H1 (cell line): ENCODE results near the gene PLXDC2. TPM values are rescaled to one million over a fixed set of nuclear protein-coding genes. Genes with fewer than 3 reads are reported as not detected.

Experiments used
- CTCF ChIA-PET: fragments of 300-600 bp; sonication (Branson Sonifier 250); formaldehyde crosslinking; loops from one replicate; lab custom pipeline; 2021; ENCODE audit not compliant: partially characterized antibody; lab: Charles Lee
- POLR2A ChIA-PET: fragments of 300-600 bp; sonication (Branson Sonifier 250); formaldehyde crosslinking; loops from one replicate; lab custom pipeline; 2021; ENCODE audit warnings: inconsistent platforms; ENCODE audit not compliant: partially characterized antibody; lab: Charles Lee
- DNase-seq, 2 experiments: peaks; one replicate each; pipeline versions ENCODE4 v3.0.0 to v3.0.0-alpha.2; 2010 to 2022; ENCODE audit warnings: low spot score in 2 of 2, low read depth in 1 of 2, mixed read lengths in 1 of 2
- FAIRE-seq: peaks from 2 replicates; lab custom pipeline; 2011; peaks lifted over from hg19 to GRCh38; lab: Jason Lieb, UNC
- H2AFZ ChIP-seq: 2 replicates; pipeline ENCODE4 v1.8.1; 2012; ENCODE audit warnings: low read length, inconsistent platforms
- H2AK5ac ChIP-seq: 2 replicates; pipeline ENCODE4 v1.6.1; 2013; ENCODE audit warnings: low read depth, low read length
- H2BK120ac ChIP-seq: replicated peaks from 2 replicates; pipeline ENCODE3; 2013; ENCODE audit warnings: low read depth, low read length, inconsistent platforms
- H2BK12ac ChIP-seq: 2 replicates; pipeline ENCODE4 v1.6.1; 2013; ENCODE audit warnings: low read depth, low read length
- H2BK15ac ChIP-seq: 2 replicates; pipeline ENCODE4 v1.6.1; 2013; ENCODE audit warnings: low read length
- H2BK20ac ChIP-seq: 2 replicates; pipeline ENCODE4 v1.6.1; 2013; ENCODE audit warnings: low read length
- H2BK5ac ChIP-seq: 2 replicates; pipeline ENCODE4 v1.6.1; 2013; ENCODE audit warnings: low read depth, low read length
- H3K14ac ChIP-seq: 2 replicates; pipeline ENCODE4 v1.6.1; 2013; ENCODE audit warnings: inconsistent platforms; ENCODE audit not compliant: insufficient read length
- H3K18ac ChIP-seq: 2 replicates; pipeline ENCODE4 v1.6.1; 2013; ENCODE audit warnings: low read length; ENCODE audit errors: extremely low read depth
- H3K23ac ChIP-seq: 2 replicates; pipeline ENCODE4 v1.6.1; 2013; ENCODE audit warnings: inconsistent platforms; ENCODE audit not compliant: insufficient read length
- H3K23me2 ChIP-seq: 2 replicates; pipeline ENCODE4 v1.6.1; 2013; ENCODE audit warnings: low read depth, low read length
- H3K27ac ChIP-seq: 2 replicates; pipeline ENCODE4 v1.6.1; 2011; ENCODE audit warnings: low read depth, low read length, inconsistent platforms
- H3K27me3 ChIP-seq, 4 experiments: replicated peaks in 1 of 4; 1 replicate in 1 of 4; 2 replicates in 3 of 4; pipeline versions ENCODE4 v1.6.1 to v1.8.1; 2011 to 2013; ENCODE audit warnings: low read length in 3 of 4, mild to moderate bottlenecking in 3 of 4, inconsistent platforms in 2 of 4, mixed read lengths in 2 of 4, moderate library complexity in 1 of 4; ENCODE audit not compliant: control insufficient read depth in 3 of 4, insufficient read depth in 3 of 4; ENCODE audit errors: extremely low read depth in 1 of 4
- H3K36me3 ChIP-seq, 4 experiments: 2 replicates each; pipeline versions ENCODE4 v1.6.1 to v1.8.1; 2011 to 2013; ENCODE audit warnings: mild to moderate bottlenecking in 4 of 4, low read length in 3 of 4, moderate library complexity in 2 of 4, control low read depth in 1 of 4, inconsistent platforms in 1 of 4; ENCODE audit not compliant: insufficient read depth in 4 of 4, control insufficient read depth in 2 of 4
- H3K4ac ChIP-seq: replicated peaks from 2 replicates; pipeline ENCODE3; 2013; ENCODE audit warnings: low read length, low read depth, mixed read lengths, inconsistent platforms; ENCODE audit not compliant: insufficient read length
- H3K4me1 ChIP-seq, 4 experiments: replicated peaks in 1 of 4; 1 replicate in 1 of 4; 2 replicates in 3 of 4; pipeline versions ENCODE4 v1.6.1 to v1.8.1; 2011 to 2013; ENCODE audit warnings: low read length in 3 of 4, inconsistent platforms in 2 of 4, mixed read lengths in 1 of 4; ENCODE audit not compliant: insufficient read depth in 4 of 4, control insufficient read depth in 3 of 4
- H3K4me2 ChIP-seq, 2 experiments: 2 replicates each; pipeline versions ENCODE4 v1.6.1 to v1.8.1; 2011 to 2013; ENCODE audit warnings: low read depth in 2 of 2, low read length in 2 of 2, control low read depth in 1 of 2, inconsistent platforms in 1 of 2, mild to moderate bottlenecking in 1 of 2; ENCODE audit not compliant: insufficient read depth in 1 of 2
- H3K4me3 ChIP-seq, 4 experiments: fragments of 200-600, 300-600 bp in 1 of 4; sonication (generic), shearing (Covaris generic), sonication (Bioruptor Twin) in 1 of 4; 2 replicates each; pipeline versions ENCODE4 v1.5.1 to v1.8.1; 2011 to 2016; ENCODE audit warnings: low read length in 4 of 4, low read depth in 3 of 4, control low read depth in 2 of 4, inconsistent platforms in 2 of 4, mild to moderate bottlenecking in 2 of 4, mixed read lengths in 1 of 4, moderate library complexity in 1 of 4; ENCODE audit not compliant: insufficient read depth in 2 of 4; ENCODE audit errors: extremely low read depth in 1 of 4
- H3K56ac ChIP-seq: replicated peaks from 2 replicates; pipeline ENCODE3; 2013; ENCODE audit warnings: low read depth, mild to moderate bottlenecking, mixed read lengths, low read length, inconsistent platforms; ENCODE audit not compliant: insufficient read length
- H3K79me1 ChIP-seq: 2 replicates; pipeline ENCODE4 v1.6.1; 2013; ENCODE audit warnings: low read depth, low read length, control low read depth
- H3K79me2 ChIP-seq, 2 experiments: 2 replicates each; pipeline versions ENCODE4 v1.6.1 to v1.8.1; 2012 to 2013; ENCODE audit warnings: low read length in 2 of 2, mild to moderate bottlenecking in 2 of 2, inconsistent platforms in 1 of 2; ENCODE audit not compliant: insufficient read depth in 2 of 2, control insufficient read depth in 1 of 2
- H3K9ac ChIP-seq, 4 experiments: replicated peaks in 1 of 4; 1 replicate in 1 of 4; 2 replicates in 3 of 4; pipeline versions ENCODE4 v1.6.1 to v1.8.1; 2011 to 2013; ENCODE audit warnings: low read depth in 3 of 4, low read length in 3 of 4, control low read depth in 2 of 4, mild to moderate bottlenecking in 2 of 4, moderate library complexity in 2 of 4, inconsistent platforms in 1 of 4; ENCODE audit errors: extremely low read depth in 1 of 4
- H3K9me3 ChIP-seq, 2 experiments: 2 replicates each; pipeline versions ENCODE4 v1.6.1 to v1.8.1; 2012 to 2013; ENCODE audit warnings: mild to moderate bottlenecking in 2 of 2, moderate library complexity in 2 of 2, control low read depth in 1 of 2, inconsistent platforms in 1 of 2, low read depth in 1 of 2, low read length in 1 of 2, mixed read lengths in 1 of 2; ENCODE audit not compliant: insufficient read depth in 2 of 2
- H4K20me1 ChIP-seq, 2 experiments: replicated peaks in 1 of 2; 2 replicates each; pipeline versions ENCODE3 to v1.8.1; 2011 to 2013; ENCODE audit warnings: inconsistent platforms in 2 of 2, low read length in 2 of 2, mild to moderate bottlenecking in 1 of 2; ENCODE audit not compliant: insufficient read depth in 2 of 2, control insufficient read depth in 1 of 2
- H4K5ac ChIP-seq: 2 replicates; pipeline ENCODE4 v1.6.1; 2013; ENCODE audit warnings: low read length, low read depth, mixed read lengths, inconsistent platforms; ENCODE audit not compliant: insufficient read length
- H4K8ac ChIP-seq: 2 replicates; pipeline ENCODE4 v1.8.0; 2013; ENCODE audit warnings: mild to moderate bottlenecking, moderate library complexity, low read length, inconsistent platforms; ENCODE audit not compliant: insufficient read depth; ENCODE audit errors: extremely low read depth
- H4K91ac ChIP-seq: replicated peaks from 2 replicates; pipeline ENCODE3; 2013; ENCODE audit warnings: low read length, mixed read lengths, inconsistent platforms; ENCODE audit not compliant: insufficient read length
- EZH2 ChIP-seq: fragments of 200-600 bp; sonication (generic); IDR thresholded peaks from 2 replicates; pipeline ENCODE4 v1.7.1; 2012; ENCODE audit warnings: low read depth, mild to moderate bottlenecking, moderate library complexity, low read length, inconsistent platforms; ENCODE audit not compliant: severe bottlenecking
- WGBS, 2 experiments: shearing (Covaris generic) in 1 of 2; methylation state at CpG; one replicate each; pipeline versions ENCODE4 v1.1.6 to v1.1.7; 2013 to 2015; ENCODE audit warnings: low lambda C conversion rate in 2 of 2, mixed read lengths in 2 of 2, inconsistent platforms in 1 of 2, low coverage in 1 of 2, missing lambda C conversion rate in 1 of 2; ENCODE audit not compliant: insufficient replicate concordance in 2 of 2, insufficient coverage in 1 of 2, insufficient read length in 1 of 2; ENCODE audit errors: extremely low coverage in 1 of 2, missing lambda C conversion rate in 1 of 2; 5-methylcytosine and 5-hydroxymethylcytosine counted together
- polyA plus RNA-seq, 7 experiments: library from polyadenylated mRNA; depleted of rRNA in 3 of 7; stranded (reverse) in 5 of 7; unstranded in 2 of 7; fragments of >200 nt in 5 of 7; fragments of 200-250 nt in 2 of 7; gene quantifications; 1 replicate in 5 of 7; 2 replicates in 1 of 7; 4 replicates in 1 of 7; pipeline versions ENCODE4 v1.2.1 to v1.2.3, GENCODE V29; 2011 to 2013; ENCODE audit warnings: missing spikeins in 2 of 7, mixed read lengths in 2 of 7
- total RNA-seq: library from RNA; stranded (reverse); fragmentation: NEBNext Ultra II Directional; extraction: Animal tissue kit (Norgen Biotek cat#: 25700); gene quantifications from 2 replicates; pipeline ENCODE4 v1.2.1, GENCODE V29; 2021
- TF ChIP-seq, protein P1 (sequence below): IDR thresholded peaks from 2 replicates; pipeline ENCODE4 v1.6.1; 2012; ENCODE audit warnings: inconsistent platforms

The PLXDC2 gene
- total and polyA plus RNA-seq, 2 of the 8 experiments (the other 6 are each of a cell fraction or from before 2014, with no cell fraction given), result 23.0 to 40.5 TPM

- Histone ChIP-seq H3K14ac (no peak overlapping the region), H3K9ac (no peak overlapping the region), H3K4me1 (peaks cover 0 to 6% (median 3%) of the 10 kb centered on the region in 4 experiments; a peak in 5 of 7 replicates), H3K9me3 (no peaks in the 10 kb centered on the region), H3K4me2 (no peak overlapping the region; a peak in 1 of 4 replicates), H2AFZ (no peak overlapping the region), H2AK5ac (no peak overlapping the region), H3K23me2 (no peaks in the 10 kb centered on the region; the same call in 1 of the 2 replicates), H4K91ac (no peak overlapping the region), H3K23ac (no peak overlapping the region), H4K20me1 (peaks cover 1% of the 10 kb centered on the region in 2 experiments), H3K27ac (no peak overlapping the region), H2BK12ac (no peak overlapping the region), H3K4me3 (no peak overlapping the region), H3K18ac (no peak overlapping the region), H3K4ac (no peak overlapping the region), H2BK20ac (no peak overlapping the region), H4K5ac (no peak overlapping the region), H3K27me3 (no peaks in the 10 kb centered on the region), H3K79me2 (peaks cover 0 to 59% of the 10 kb centered on the region in 2 experiments; a peak in 2 of 4 replicates), H3K56ac (no peak overlapping the region), H2BK15ac (no peak overlapping the region), H4K8ac (no peak overlapping the region), H3K79me1 (no peaks in the 10 kb centered on the region; the same call in none of the 2 replicates), H3K36me3 (no peaks in the 10 kb centered on the region), H2BK120ac (no peak overlapping the region), H2BK5ac (no peak overlapping the region)
- TF ChIP-seq, protein P1, sequence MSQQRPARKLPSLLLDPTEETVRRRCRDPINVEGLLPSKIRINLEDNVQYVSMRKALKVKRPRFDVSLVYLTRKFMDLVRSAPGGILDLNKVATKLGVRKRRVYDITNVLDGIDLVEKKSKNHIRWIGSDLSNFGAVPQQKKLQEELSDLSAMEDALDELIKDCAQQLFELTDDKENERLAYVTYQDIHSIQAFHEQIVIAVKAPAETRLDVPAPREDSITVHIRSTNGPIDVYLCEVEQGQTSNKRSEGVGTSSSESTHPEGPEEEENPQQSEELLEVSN, result no peak
- TF ChIP-seq EZH2, result no peak
- FAIRE-seq (no peak), DNase-seq (no peak)
- ChIA-PET CTCF (interaction anchor here (1.0 kb wide), 1 partner anchor 114 kb away, joined by 3 read pairs; no protein-coding TSS in a partner anchor), POLR2A (interaction anchor here (0.5 kb wide), 1 partner anchor 16 kb away, joined by 3 read pairs; no protein-coding TSS in a partner anchor)
- 68% methylated on average over 4 of the region's 4 CpGs; no CpG with 5 or more reads in 1 of the 2 experiments for WGBS, 2 experiments
Observed at GRCh38 chr10:19925064-19925463, 108.8 kb downstream of the PLXDC2 start.
